Astrocyte of the cerebellum (primary cell): ENCODE measurements around the gene HCN4.
"Not testable (repeated sequence)": the region's sequence is repeated elsewhere in the genome, so short reads cannot be mapped to it uniquely, and the experiment has no call there.

ENCODE experiments used
- DNase-seq: peaks from one replicate; pipeline ENCODE4 v3.0.0-alpha.2; 2011; ENCODE audit warnings: low read depth
- H3K4me3 ChIP-seq: 2 replicates; pipeline ENCODE4 v1.5.1; 2011; ENCODE audit warnings: mild to moderate bottlenecking, low read depth, low read length, moderate library complexity
- in situ Hi-C: cut with HindIII; loops from 2 replicates; pipeline ENCODE4 v1.10.0; 2017; ENCODE audit warnings: low sequenced_read_pairs
- TF ChIP-seq, protein P1 (sequence below): IDR thresholded peaks from 2 replicates; pipeline ENCODE4 v1.5.1; 2012; ENCODE audit warnings: low read length, low read depth, moderate library complexity, mild to moderate bottlenecking; ENCODE audit errors: missing control alignments

The HCN4 gene

DNA sequence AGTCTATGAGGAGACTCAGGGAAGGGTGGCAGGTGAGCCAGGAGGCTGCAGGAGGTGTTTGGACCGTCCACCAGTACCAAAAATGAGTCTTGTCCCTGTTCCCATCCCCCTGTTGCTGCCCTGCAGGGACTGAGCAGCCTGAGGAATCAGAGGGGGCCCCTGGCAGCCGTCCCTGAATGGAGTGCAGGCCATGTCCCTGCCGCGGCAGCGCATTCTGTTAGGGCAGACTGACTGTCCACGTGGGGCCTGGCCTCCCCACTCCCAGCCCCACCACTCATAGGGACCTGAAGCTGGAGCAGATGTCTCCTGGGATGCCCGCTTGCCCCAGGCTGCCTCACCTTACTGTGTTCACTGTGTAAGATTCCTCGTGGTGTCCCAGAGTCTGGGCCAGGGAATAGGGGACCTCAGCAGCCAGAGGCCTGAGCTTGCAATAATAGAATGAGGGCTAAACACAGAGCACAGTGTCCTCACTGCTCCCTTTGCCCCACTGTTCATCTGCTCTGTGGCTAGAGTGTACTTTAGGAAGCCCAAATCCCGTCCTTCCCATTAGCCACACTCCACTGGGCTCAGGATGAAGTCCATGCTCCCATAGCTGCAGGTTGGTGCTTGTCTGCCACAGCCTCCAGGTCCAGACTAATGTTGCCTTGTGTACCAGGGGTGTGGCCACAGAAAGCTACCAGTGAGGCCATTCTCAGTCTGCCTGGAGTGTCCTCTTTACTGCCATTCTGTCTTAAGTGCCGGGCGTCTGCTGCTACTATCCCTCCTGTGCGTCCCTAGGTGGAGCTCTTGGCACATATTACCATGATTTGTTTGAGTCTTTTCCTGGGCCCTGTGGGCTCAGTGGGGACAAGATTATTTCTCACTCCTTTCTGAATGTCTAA lies 63.2 kb downstream of the HCN4 start:
- DNase-seq = peak; percentile 38
- in situ Hi-C loops = no loop called here

DNA sequence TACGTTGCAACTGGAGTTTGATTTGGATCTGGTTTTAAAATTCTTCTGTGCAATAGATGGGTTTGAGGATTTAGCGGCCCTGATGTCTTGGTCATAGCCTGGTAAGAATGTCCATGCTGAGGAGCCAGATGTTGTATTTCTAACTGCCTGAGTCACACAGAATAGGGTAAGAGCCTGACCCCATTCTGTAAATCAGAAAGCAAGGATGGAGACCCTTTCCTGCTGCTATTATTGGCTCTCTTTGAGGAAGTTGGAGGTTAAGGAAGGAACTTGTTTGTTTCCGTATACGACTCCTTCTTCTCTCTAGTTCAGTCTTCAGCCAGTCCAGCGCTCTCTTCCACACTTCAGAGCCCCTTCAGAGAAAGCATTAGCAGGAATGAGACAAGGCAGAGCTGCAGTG lies 65.1 kb downstream of the HCN4 start:
- H3K4me3 ChIP-seq = no peak overlapping the region
- in situ Hi-C loops = no loop called here

More for the DNA sequence above, 63.2 kb downstream of the HCN4 start:
- H3K4me3 ChIP-seq = no peak overlapping the region
- TF ChIP-seq, protein P1, sequence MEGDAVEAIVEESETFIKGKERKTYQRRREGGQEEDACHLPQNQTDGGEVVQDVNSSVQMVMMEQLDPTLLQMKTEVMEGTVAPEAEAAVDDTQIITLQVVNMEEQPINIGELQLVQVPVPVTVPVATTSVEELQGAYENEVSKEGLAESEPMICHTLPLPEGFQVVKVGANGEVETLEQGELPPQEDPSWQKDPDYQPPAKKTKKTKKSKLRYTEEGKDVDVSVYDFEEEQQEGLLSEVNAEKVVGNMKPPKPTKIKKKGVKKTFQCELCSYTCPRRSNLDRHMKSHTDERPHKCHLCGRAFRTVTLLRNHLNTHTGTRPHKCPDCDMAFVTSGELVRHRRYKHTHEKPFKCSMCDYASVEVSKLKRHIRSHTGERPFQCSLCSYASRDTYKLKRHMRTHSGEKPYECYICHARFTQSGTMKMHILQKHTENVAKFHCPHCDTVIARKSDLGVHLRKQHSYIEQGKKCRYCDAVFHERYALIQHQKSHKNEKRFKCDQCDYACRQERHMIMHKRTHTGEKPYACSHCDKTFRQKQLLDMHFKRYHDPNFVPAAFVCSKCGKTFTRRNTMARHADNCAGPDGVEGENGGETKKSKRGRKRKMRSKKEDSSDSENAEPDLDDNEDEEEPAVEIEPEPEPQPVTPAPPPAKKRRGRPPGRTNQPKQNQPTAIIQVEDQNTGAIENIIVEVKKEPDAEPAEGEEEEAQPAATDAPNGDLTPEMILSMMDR = peak; percentile 67

GRCh38 chr15:73300286-73300685 lies 68.5 kb downstream of the HCN4 start:
- in situ Hi-C loops, DNase-seq, H3K4me3 ChIP-seq: not testable (repeated sequence)

More for the DNA sequence above, 65.1 kb downstream of the HCN4 start:
- TF ChIP-seq, protein P1 = no peak
- DNase-seq = no peak

DNA sequence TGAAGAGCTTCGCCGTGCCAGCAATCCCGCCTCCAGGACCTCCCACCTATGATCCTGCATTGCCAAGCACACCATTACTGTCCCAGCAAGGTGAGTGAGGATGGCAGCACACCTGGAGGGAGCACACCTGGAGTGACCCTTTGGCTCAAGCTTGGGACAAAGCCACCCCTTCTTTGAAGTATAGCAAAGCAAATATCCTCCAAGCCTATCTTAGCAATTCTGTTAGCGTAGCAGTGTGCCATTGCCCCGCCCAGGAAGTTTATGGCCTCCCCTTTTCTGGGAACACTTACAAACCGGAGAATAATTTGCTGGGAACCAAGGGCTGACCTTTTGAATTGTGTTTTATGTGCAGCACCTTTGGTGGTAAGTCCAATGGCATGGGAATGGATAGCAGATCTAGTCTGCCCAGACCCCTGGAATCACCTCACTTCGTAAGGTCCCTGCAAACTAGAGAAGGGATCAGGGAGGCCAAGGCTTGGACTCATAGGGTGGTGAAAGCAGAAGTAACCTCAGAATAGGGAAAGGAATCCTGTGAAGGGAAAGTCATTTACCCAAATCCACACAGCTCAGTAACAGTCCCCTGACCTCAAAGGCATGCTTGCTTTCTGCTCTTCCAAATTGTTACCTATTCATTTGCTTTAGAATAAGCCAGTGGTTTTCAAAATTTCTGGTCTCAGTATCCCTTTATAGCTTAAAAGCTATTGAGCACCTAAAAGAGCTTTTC lies 70.1 kb downstream of the HCN4 start:
- DNase-seq = no peak
- in situ Hi-C loops = no loop called here
- TF ChIP-seq, protein P1 = no peak
- no peak overlapping the region for H3K4me3 ChIP-seq

DNA sequence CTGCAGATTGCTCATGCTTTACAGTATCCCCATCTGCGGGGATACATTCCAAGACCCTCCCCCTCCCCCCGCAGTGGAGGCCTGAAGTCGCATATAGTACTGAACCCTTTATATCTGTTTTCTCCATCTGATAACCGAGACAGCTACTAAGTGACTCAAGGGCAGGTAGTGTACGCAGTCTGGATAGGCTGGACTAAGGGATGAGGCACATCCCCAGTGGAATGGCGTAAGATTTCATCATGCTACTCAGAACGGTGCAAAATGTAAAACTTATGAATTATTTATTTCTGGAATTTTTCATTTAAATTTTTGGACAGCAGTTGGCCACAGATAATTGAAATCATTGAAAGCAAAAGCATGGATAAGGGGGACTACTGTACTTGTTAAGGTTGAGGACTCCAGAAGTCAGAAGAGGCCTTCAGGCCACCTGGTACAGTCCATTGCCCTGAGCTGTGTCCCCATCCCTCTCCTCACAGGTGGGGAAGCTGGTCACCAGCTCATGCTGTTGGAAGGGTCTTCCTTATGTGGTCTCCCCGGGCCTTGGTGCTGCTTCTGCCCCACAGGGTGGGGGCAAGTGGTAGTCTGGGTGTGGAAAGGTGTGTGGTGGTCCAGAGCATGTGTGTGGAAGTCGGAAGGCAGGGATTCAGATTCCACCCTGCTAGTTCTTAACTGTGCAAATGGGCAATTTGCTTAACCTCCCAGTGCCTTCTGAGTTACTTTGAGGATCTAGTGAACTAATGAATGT lies 72.0 kb downstream of the HCN4 start:
- in situ Hi-C loops = no loop called here
- no peak overlapping the region for H3K4me3 ChIP-seq
- TF ChIP-seq, protein P1 = no peak
- DNase-seq = no peak

- in situ Hi-C loops = no loop called here
- TF ChIP-seq, protein P1 = no peak
- DNase-seq = no peak
- H3K4me3 ChIP-seq = no peak overlapping the region
These were observed 73.0 kb downstream of the HCN4 start for GRCh38 chr15:73295630-73296286.
